HCT116 (cell line): ENCODE data around the gene WSB1. TPM values are rescaled to one million over a fixed set of nuclear protein-coding genes. Genes with fewer than 3 reads are reported as not detected.

Experiments
- ATAC-seq: fragments of 200-7000 bp; cut with Tn5 transposase; 2 replicates; pipeline ENCODE4 v1.9.1; 2020; ENCODE audit warnings: mild to moderate bottlenecking, moderate library complexity
- BruUV-seq: library from RNA; stranded (reverse); fragments of 400-500 nt; replicated peaks from 2 replicates; lab custom pipeline; 2021; lab: Mats Ljungman, UMichigan
- CTCF ChIA-PET: fragments of 300-600 bp; sonication (Branson Sonifier 250); formaldehyde crosslinking; loops from one replicate; lab custom pipeline; 2021; ENCODE audit warnings: antibody characterized with exemption; lab: Charles Lee
- POLR2A ChIA-PET: fragments of 300-600, 350-600 bp; sonication (Branson Sonifier 250); formaldehyde crosslinking; loops from one replicate; lab custom pipeline; 2021; ENCODE audit warnings: antibody characterized with exemption; lab: Charles Lee
- RAD21 ChIA-PET, 2 experiments: fragments of 300-600 bp; sonication (Branson Sonifier 250); formaldehyde crosslinking; loops; one replicate each; lab custom pipeline; 2023; ENCODE audit warnings: low total read pairs in 2 of 2; ENCODE audit not compliant: uncharacterized antibody in 2 of 2, unreplicated experiment in 2 of 2, low non-redundant PET in 1 of 2; lab: Charles Lee
- DNase-seq: peaks from one replicate; pipeline ENCODE4 v3.0.0-alpha.2; 2010; ENCODE audit warnings: low read depth, low spot score
- H2AFZ ChIP-seq: fragments of 200-600 bp; shearing (Covaris generic), sonication (generic); 2 replicates; pipeline ENCODE4 v1.6.1; 2017; ENCODE audit warnings: low read depth, mixed run types, mixed read lengths, antibody characterized with exemption, low read length; ENCODE audit not compliant: poor library complexity, severe bottlenecking
- H3K27ac ChIP-seq: 2 replicates; pipeline ENCODE4 v1.5.1; 2012; ENCODE audit warnings: low read depth, low read length
- H3K27me3 ChIP-seq: fragments of 200-600 bp; sonication (generic); 2 replicates; pipeline ENCODE4 v1.6.1; 2016; ENCODE audit warnings: mixed run types, low read length, mixed read lengths; ENCODE audit not compliant: insufficient read depth
- H3K36me3 ChIP-seq, 2 experiments: fragments of 200-500 bp in 1 of 2; fragments of 200-600 bp in 1 of 2; sonication (Bioruptor generic) in 1 of 2; sonication (generic) in 1 of 2; 2 replicates each; pipeline versions ENCODE4 v1.5.1 to v1.6.1; 2014 to 2016; ENCODE audit warnings: low read length in 2 of 2, inconsistent platforms in 1 of 2, mixed read lengths in 1 of 2, mixed run types in 1 of 2; ENCODE audit not compliant: insufficient read depth in 2 of 2, control insufficient read depth in 1 of 2
- H3K4me1 ChIP-seq, 2 experiments: fragments of 200-600 bp in 1 of 2; sonication (generic) in 1 of 2; 2 replicates each; pipeline versions ENCODE4 v1.5.1 to v1.6.1; 2012 to 2017; ENCODE audit warnings: low read length in 2 of 2, inconsistent platforms in 1 of 2, mild to moderate bottlenecking in 1 of 2, mixed read lengths in 1 of 2, mixed run types in 1 of 2, moderate library complexity in 1 of 2; ENCODE audit not compliant: insufficient read depth in 2 of 2, control insufficient read depth in 1 of 2
- H3K4me2 ChIP-seq: fragments of 200-600 bp; sonication (generic); 2 replicates; pipeline ENCODE4 v1.6.1; 2017; ENCODE audit warnings: mixed run types, low read length, mixed read lengths
- H3K4me3 ChIP-seq, 2 experiments: fragments of 200-600 bp in 1 of 2; sonication (generic) in 1 of 2; replicated peaks in 1 of 2; 2 replicates each; pipeline ENCODE4 v1.5.1; 2011 to 2016; ENCODE audit warnings: low read length in 2 of 2, control low read depth in 1 of 2, low read depth in 1 of 2, mild to moderate bottlenecking in 1 of 2, mixed read lengths in 1 of 2, mixed run types in 1 of 2
- H3K79me2 ChIP-seq: fragments of 200-600 bp; sonication (generic); 2 replicates; pipeline ENCODE4 v1.6.1; 2017; ENCODE audit warnings: mild to moderate bottlenecking, mixed run types, low read length, moderate library complexity, mixed read lengths; ENCODE audit not compliant: insufficient read depth
- H3K9ac ChIP-seq: fragments of 200-600 bp; sonication (generic); 2 replicates; pipeline ENCODE4 v1.6.1; 2016; ENCODE audit warnings: low read length, mixed read lengths
- H3K9me2 ChIP-seq: fragments of 200-600 bp; sonication (generic), shearing (Covaris generic); 2 replicates; pipeline ENCODE4 v1.6.1; 2017; ENCODE audit warnings: mixed run types, mild to moderate bottlenecking, moderate library complexity; ENCODE audit not compliant: insufficient read depth
- H3K9me3 ChIP-seq, 2 experiments: fragments of 200-500 bp in 1 of 2; fragments of 200-600 bp in 1 of 2; sonication (Bioruptor generic) in 1 of 2; sonication (generic) in 1 of 2; 2 replicates each; pipeline ENCODE4 v1.6.1; 2014 to 2017; ENCODE audit warnings: low read length in 2 of 2, mixed read lengths in 2 of 2, inconsistent platforms in 1 of 2, low read depth in 1 of 2, mild to moderate bottlenecking in 1 of 2, mixed run types in 1 of 2, moderate library complexity in 1 of 2; ENCODE audit not compliant: control insufficient read depth in 1 of 2, insufficient read depth in 1 of 2
- H4K20me1 ChIP-seq: fragments of 200-600 bp; sonication (generic), shearing (Covaris generic); 2 replicates; pipeline ENCODE4 v1.6.1; 2017; ENCODE audit warnings: mixed run types, mild to moderate bottlenecking, moderate library complexity; ENCODE audit not compliant: insufficient read depth
- CBX3 ChIP-seq: IDR thresholded peaks from 2 replicates; pipeline ENCODE4 v1.6.1; 2012; ENCODE audit warnings: low read depth
- CTCF ChIP-seq, 3 experiments: fragments of 200-600 bp in 1 of 3; sonication (generic) in 1 of 3; IDR thresholded peaks in 2 of 3; conservative IDR thresholded peaks in 1 of 3; 2 replicates each; pipeline ENCODE4 v1.5.1; 2012 to 2017; ENCODE audit warnings: low read depth in 2 of 3, low read length in 2 of 3, antibody characterized with exemption in 1 of 3, borderline replicate concordance in 1 of 3, control low read depth in 1 of 3, mild to moderate bottlenecking in 1 of 3, mixed read lengths in 1 of 3, mixed run types in 1 of 3, moderate library complexity in 1 of 3; ENCODE audit not compliant: insufficient read depth in 1 of 3
- EGR1 ChIP-seq: IDR thresholded peaks from 2 replicates; pipeline ENCODE4 v1.6.1; 2012; ENCODE audit warnings: low read depth
- EZH2phosphoT487 ChIP-seq: fragments of 200-600 bp; IDR thresholded peaks from 2 replicates; pipeline ENCODE4 v1.6.1; 2018; ENCODE audit warnings: antibody characterized with exemption, borderline replicate concordance
- JUND ChIP-seq: IDR thresholded peaks from 2 replicates; pipeline ENCODE4 v1.6.1; 2012
- POLR2AphosphoS5 ChIP-seq: IDR thresholded peaks from 2 replicates; pipeline ENCODE4 v1.6.1; 2011; ENCODE audit warnings: mild to moderate bottlenecking, low read depth, low read length, moderate library complexity
- RAD21 ChIP-seq: IDR thresholded peaks from 2 replicates; pipeline ENCODE4 v1.6.1; 2012; ENCODE audit warnings: low read depth, mild to moderate bottlenecking
- ZBTB33 ChIP-seq: IDR thresholded peaks from 2 replicates; pipeline ENCODE4 v1.6.1; 2011; ENCODE audit warnings: mild to moderate bottlenecking, low read length, moderate library complexity; ENCODE audit not compliant: insufficient replicate concordance; ENCODE audit errors: extremely low read depth
- ZFX ChIP-seq: fragments of 450-650 bp; IDR thresholded peaks from 2 replicates; pipeline ENCODE4 v1.6.1; 2017
- ZNF274 ChIP-seq: fragments of 200-500 bp; sonication (Bioruptor generic); IDR thresholded peaks from 2 replicates; pipeline ENCODE4 v1.6.1; 2014; ENCODE audit warnings: mild to moderate bottlenecking, low read depth, low read length, inconsistent platforms
- intact Hi-C: fragments of 100-400 bp; cut with micrococcal nuclease; formaldehyde crosslinking; loops from 2 replicates; pipeline ENCODE4 v1.10.0; 2022
- total RNA-seq: library from RNA; stranded (reverse); gene quantifications from one replicate; pipeline ENCODE4 v1.2.1, GENCODE V29; 2021; ENCODE audit not compliant: unreplicated experiment

The WSB1 gene
- total RNA-seq, 1 experiment from 2014 or later, result 88.0 TPM

- TF ChIP-seq ZBTB33 (no peak), POLR2AphosphoS5 (peak; percentile 46), RAD21 (peak; percentile 95)
- TF ChIP-seq, all 23 proteins: peak for 11
These were observed 38.8 kb downstream of the WSB1 start (continued) for GRCh38 chr17:27332485-27333409.

GRCh38 chr17:27333410-27333980 lies 39.6 kb downstream of the WSB1 start:
- Histone ChIP-seq H4K20me1 (no peaks in the 10 kb centered on the region), H3K27me3 (no peaks in the 10 kb centered on the region), H3K9ac (peak overlapping the region; percentile 68), H3K36me3 (no peaks in the 10 kb centered on the region), H2AFZ (peak overlapping the region; percentile 99), H3K9me3 (no peaks in the 10 kb centered on the region), H3K9me2 (no peaks in the 10 kb centered on the region), H3K4me2 (peak overlapping the region; percentile 72), H3K4me3 (peak overlapping the region; percentile 43 to 57), H3K27ac (peak overlapping the region; percentile 92), H3K4me1 (peaks cover 31 to 35% of the 10 kb centered on the region in 2 experiments), H3K79me2 (no peaks in the 10 kb centered on the region)
- TSS peak; percentile 77 for BruUV-seq
- CTCF ChIA-PET, result interaction anchor here (0.7 to 2.2 kb wide), 17 partner anchors 8 to 268 kb away, joined by 3 to 55 read pairs (median 4); partner anchors contain the start of gene WSB1
- DNase-seq (no peak), ATAC-seq (peak; percentile 29)
- POLR2A ChIA-PET, result interaction anchor here (0.8 to 1.5 kb wide), 6 partner anchors 16 to 98 kb away, joined by 3 to 7 read pairs (median 3); partner anchors contain the start of gene WSB1
- RAD21 ChIA-PET, result interaction anchor here (1.0 to 1.8 kb wide), 10 partner anchors 16 to 268 kb away, joined by 3 to 12 read pairs (median 5); no protein-coding TSS in a partner anchor
- intact Hi-C loops, result loop anchor here (1.0 to 2.0 kb wide), 2 partner anchors 88 to 97 kb away; no protein-coding TSS in a partner anchor
- TF ChIP-seq RAD21 (no peak), CTCF (IDR thresholded peaks at IDR 0.05 in 2 of 3, conservative IDR thresholded peaks at IDR 0.05 in 1 of 3; ENCODE audit: borderline replicate concordance in 1 of 3, insufficient read depth in 1 of 3, low read depth in 2 of 3, low read length in 2 of 3) (no peak), EZH2phosphoT487 (no peak), EGR1 (no peak), JUND (no peak), ZFX (no peak), CBX3 (no peak), ZNF274 (no peak)
